Retinal pigment epithelial cell (primary cell): Measurements from ENCODE around the gene CCR5AS.

Experiments
- DNase-seq: peaks from one replicate; pipeline ENCODE4 v3.0.0-alpha.2; 2010; ENCODE audit warnings: low read depth
- H3K4me3 ChIP-seq: 2 replicates; pipeline ENCODE4 v1.5.1; 2011; ENCODE audit warnings: mild to moderate bottlenecking, low read length, control low read depth, moderate library complexity
- TF ChIP-seq, protein P1 (sequence below): conservative IDR thresholded peaks from 2 replicates; pipeline ENCODE4 v1.5.1; 2011; ENCODE audit warnings: low read depth, low read length, control low read depth, inconsistent platforms

Gene CCR5AS

DNA sequence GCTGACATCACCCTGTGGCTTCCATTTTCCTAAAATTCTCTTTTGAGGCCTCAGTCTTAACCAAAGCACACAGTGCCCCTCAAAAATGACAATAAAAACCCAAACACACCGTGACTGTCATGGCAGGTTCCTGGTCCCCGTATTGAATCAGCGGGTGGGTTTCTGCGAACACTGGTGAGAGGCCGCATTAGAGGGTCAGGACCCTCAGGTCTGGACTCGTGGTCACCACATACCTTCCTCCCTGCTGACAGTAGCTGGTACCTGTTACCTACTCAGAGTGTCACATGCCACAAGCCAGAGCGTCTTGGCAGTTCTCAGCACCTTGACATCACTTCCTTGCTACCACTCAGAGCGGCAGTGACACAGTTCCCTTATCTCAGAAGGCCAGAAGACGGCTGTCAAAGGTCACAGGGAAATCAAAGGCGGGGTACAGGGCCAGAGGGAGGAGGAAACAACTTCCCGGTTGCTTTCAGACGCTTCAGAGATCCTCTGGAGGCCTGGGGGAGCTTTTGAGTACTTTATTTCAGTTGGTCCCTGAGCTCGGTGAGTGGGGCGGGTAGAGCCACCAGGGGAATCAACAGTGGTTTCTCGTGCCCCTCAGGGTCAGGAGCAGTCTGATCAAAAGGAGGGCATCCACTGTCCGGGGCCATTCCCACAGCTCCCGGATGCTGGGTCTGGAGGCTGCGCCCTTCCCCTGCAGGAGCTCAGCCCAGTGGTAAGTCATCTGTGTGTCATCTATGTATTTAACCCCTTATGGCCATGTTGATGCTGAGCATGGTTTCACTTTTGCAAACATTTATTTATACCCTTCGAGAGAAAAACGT lies at the start of gene CCR5AS, which contains the start of gene CCRL2:
Gene CCR5AS (minus strand): TSS at position 279 of the 824 bp plus-strand sequence.
Gene CCRL2 (plus strand): TSS at position 472 of the 824 bp plus-strand sequence. CDS start 821 bp downstream, outside the sequence.
- DNase-seq, result no peak

DNA sequence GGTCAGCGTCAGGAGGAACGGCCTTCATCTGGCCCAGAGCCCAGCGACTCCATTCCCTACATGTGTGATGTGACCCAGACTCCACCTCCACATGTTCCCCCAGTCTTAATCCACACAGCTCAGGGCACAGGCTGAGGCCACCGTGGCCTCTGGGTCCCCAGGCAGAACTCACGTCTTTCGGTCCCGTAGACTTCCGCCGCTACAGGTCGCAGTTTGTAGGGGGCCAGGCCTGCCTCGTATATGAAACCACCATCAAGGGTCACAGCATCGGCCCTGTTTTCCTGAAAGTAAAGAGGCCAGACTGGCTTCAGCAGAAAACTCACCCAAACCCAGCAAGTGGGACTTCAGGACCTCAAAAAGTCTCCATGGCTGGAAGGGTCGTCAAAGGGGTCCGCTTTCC lies 49.3 kb upstream of the CCR5AS start:
- TF ChIP-seq, protein P1, sequence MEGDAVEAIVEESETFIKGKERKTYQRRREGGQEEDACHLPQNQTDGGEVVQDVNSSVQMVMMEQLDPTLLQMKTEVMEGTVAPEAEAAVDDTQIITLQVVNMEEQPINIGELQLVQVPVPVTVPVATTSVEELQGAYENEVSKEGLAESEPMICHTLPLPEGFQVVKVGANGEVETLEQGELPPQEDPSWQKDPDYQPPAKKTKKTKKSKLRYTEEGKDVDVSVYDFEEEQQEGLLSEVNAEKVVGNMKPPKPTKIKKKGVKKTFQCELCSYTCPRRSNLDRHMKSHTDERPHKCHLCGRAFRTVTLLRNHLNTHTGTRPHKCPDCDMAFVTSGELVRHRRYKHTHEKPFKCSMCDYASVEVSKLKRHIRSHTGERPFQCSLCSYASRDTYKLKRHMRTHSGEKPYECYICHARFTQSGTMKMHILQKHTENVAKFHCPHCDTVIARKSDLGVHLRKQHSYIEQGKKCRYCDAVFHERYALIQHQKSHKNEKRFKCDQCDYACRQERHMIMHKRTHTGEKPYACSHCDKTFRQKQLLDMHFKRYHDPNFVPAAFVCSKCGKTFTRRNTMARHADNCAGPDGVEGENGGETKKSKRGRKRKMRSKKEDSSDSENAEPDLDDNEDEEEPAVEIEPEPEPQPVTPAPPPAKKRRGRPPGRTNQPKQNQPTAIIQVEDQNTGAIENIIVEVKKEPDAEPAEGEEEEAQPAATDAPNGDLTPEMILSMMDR, result no peak
- no peak for DNase-seq
- no peak overlapping the region for H3K4me3 ChIP-seq

More for the DNA sequence above, at the start of gene CCR5AS, which contains the start of gene CCRL2:
- no peak within 1 kb of the TSS for H3K4me3 ChIP-seq
- TF ChIP-seq, protein P1, result no peak

DNA sequence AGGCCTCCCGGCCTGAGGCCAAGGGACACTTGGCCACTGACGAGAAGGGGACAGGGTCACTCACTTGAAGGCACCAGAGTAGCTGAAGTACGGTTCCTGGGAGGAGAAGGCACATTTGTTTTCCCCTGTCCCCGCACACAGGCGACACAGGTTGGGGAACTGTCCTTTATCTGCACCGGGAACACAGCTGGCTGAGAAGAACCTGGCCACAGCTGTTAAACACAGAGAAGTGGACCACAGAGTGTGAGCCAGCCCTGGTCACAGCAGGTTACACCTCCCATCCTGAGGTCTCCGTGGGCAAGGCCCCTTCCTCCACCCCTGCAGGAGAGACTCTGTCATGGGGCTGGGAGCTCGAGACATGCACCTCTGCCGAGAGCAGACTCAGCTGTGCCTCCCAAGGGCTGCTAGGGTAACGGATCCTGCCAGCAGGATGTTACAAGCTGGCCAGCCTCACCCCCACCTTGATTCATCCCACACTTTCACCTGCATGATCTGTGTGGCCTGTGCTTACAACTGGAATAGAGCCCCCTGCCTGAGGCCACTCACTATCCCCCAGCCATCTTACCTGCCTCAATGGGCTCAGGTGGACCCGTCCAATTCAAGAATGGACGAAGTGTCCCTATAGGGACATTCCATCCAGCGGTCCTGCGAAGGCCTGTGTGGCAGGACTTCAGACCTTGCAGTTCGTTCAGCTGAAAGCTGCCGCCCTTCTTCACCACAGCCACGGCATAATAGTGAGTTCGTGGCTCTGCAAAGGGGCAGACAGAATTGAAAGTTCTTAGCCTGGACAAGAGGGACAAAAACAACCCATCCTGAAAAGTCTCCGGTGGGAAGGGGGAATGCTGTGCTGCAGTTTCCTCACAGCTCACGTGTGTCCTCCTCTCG lies 48.6 kb upstream of the CCR5AS start:
- no peak for DNase-seq
- TF ChIP-seq, protein P1, result no peak
- no peak overlapping the region for H3K4me3 ChIP-seq

DNA sequence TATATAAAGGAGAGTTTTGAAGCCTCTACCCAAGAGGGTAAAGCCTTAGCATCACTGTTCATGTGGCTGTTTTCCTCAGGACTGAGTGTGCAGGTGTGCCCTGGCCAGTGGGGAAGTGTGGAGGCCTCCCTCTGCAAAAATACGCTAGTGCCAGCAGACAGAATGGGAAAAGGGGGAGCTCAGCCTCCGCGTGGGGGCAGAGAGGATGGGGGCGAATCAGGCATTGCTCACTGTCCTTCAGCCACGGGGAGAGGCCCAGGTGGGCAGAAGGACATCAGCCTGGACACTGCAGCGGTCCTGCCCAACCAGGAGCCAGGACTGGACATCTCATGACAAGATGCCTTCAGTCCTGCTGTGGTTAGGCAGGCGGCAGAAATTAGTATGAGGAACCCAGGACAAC lies 47.7 kb upstream of the CCR5AS start:
- no peak for DNase-seq
- TF ChIP-seq, protein P1, result no peak
- H3K4me3 ChIP-seq, result no peak overlapping the region

DNA sequence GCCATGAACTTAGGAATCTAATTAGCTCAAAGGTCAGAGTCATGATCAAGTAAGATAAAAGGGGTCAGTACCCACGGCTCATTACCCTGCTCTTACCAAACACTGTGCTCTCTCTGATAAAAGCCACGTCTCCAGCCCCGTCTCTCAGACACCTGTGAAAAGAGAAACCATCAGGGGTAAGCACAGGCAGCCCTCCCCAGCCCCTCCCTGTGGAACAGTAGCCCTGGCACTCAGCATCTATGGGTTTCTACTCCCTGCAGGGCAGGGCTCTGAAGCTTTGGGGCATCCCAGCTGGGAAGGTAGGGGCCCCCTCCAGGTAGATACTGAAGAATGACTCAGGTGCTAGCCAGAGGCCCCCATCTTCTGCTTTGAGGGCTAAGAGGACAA lies 47.3 kb upstream of the CCR5AS start:
- TF ChIP-seq, protein P1, result no peak
- no peak overlapping the region for H3K4me3 ChIP-seq
- no peak for DNase-seq

DNA sequence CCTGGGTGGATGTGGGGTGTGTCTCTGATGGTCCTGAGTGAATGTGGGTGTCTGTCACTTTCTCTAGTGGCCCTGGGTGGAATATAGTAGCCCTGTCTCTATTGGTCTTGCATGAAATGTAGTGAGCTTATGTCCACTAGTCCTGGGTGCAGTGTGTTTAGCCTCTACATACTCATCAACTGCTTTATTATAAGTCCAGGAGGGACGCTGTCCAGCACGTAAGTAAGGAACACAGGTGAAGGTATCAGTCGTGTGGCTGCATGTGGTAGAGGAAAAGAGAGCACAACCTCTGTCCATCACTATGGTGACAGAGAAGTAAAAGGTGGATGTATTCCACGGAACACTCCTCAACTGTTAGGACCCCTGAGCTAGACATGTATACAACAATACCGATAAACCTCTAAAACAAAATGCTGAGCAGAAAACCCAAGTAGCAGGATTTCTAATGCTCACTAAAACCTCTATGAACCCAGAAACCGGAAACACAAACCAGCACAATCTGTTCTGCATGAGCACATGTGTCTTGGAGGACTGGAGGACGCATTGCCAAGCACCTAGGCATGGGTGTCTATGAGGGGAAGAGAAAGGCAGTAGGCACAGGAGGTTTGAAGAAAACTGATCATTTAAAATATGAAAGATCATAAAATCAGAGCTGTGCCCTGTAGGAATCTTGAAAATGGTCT lies 46.8 kb upstream of the CCR5AS start:
- no peak overlapping the region for H3K4me3 ChIP-seq
- DNase-seq, result no peak
- TF ChIP-seq, protein P1, result no peak
